ENCODE data around the gene STRADA.

GRCh38 chr17:63786117-63786516 is 44.5 kb upstream of the STRADA start:
- TF ChIP-seq, protein P1, sequence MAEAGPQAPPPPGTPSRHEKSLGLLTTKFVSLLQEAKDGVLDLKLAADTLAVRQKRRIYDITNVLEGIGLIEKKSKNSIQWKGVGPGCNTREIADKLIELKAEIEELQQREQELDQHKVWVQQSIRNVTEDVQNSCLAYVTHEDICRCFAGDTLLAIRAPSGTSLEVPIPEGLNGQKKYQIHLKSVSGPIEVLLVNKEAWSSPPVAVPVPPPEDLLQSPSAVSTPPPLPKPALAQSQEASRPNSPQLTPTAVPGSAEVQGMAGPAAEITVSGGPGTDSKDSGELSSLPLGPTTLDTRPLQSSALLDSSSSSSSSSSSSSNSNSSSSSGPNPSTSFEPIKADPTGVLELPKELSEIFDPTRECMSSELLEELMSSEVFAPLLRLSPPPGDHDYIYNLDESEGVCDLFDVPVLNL (CRISPR knock-in tag; IDR thresholded peaks at IDR 0.05; ENCODE audit: low read depth): no peak
- TF ChIP-seq ZNF431 (CRISPR knock-in tag; IDR thresholded peaks at IDR 0.05) (no peak), POLR2A (conservative IDR thresholded peaks at IDR 0.05) (no peak), USF2 (CRISPR knock-in tag; IDR thresholded peaks at IDR 0.05) (no peak), POLR2AphosphoS5 (IDR thresholded peaks at IDR 0.05; ENCODE audit: control insufficient read depth, insufficient read depth, low read depth, low read length) (no peak), TBL1XR1 (IDR thresholded peaks at IDR 0.05; ENCODE audit: low read length in 2 of 2) (no peak), ZNF165 (CRISPR knock-in tag; IDR thresholded peaks at IDR 0.05; ENCODE audit: borderline replicate concordance) (no peak), HDAC6 (IDR thresholded peaks at IDR 0.05; ENCODE audit: low read depth, low read length) (no peak), CTCF (IDR thresholded peaks at IDR 0.05 in 2 of 3, conservative IDR thresholded peaks at IDR 0.05 in 1 of 3; ENCODE audit: insufficient read depth in 2 of 3, low read depth in 1 of 3, low read length in 3 of 3) (no peak), EZH2 (IDR thresholded peaks at IDR 0.05; ENCODE audit: borderline replicate concordance, low read depth, low read length) (no peak), MAFK (IDR thresholded peaks at IDR 0.05; ENCODE audit: low read length) (no peak), FOXP1 (CRISPR knock-in tag; IDR thresholded peaks at IDR 0.05) (no peak)
- TF ChIP-seq, protein P2, sequence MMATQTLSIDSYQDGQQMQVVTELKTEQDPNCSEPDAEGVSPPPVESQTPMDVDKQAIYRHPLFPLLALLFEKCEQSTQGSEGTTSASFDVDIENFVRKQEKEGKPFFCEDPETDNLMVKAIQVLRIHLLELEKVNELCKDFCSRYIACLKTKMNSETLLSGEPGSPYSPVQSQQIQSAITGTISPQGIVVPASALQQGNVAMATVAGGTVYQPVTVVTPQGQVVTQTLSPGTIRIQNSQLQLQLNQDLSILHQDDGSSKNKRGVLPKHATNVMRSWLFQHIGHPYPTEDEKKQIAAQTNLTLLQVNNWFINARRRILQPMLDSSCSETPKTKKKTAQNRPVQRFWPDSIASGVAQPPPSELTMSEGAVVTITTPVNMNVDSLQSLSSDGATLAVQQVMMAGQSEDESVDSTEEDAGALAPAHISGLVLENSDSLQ (IDR thresholded peaks at IDR 0.05): no peak
- TF ChIP-seq, protein P3, sequence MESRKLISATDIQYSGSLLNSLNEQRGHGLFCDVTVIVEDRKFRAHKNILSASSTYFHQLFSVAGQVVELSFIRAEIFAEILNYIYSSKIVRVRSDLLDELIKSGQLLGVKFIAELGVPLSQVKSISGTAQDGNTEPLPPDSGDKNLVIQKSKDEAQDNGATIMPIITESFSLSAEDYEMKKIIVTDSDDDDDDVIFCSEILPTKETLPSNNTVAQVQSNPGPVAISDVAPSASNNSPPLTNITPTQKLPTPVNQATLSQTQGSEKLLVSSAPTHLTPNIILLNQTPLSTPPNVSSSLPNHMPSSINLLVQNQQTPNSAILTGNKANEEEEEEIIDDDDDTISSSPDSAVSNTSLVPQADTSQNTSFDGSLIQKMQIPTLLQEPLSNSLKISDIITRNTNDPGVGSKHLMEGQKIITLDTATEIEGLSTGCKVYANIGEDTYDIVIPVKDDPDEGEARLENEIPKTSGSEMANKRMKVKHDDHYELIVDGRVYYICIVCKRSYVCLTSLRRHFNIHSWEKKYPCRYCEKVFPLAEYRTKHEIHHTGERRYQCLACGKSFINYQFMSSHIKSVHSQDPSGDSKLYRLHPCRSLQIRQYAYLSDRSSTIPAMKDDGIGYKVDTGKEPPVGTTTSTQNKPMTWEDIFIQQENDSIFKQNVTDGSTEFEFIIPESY (CRISPR knock-in tag; IDR thresholded peaks at IDR 0.05): no peak

Data from K562 (cell line).